Neural crest cell (in vitro differentiated cells): ENCODE results near the gene NR5A1. TPM values are rescaled to one million over a fixed set of nuclear protein-coding genes. Genes with fewer than 3 reads are reported as not detected.

Experiments used
- DNase-seq: peaks from one replicate; pipeline ENCODE4 v3.0.0; 2021; ENCODE audit warnings: low read depth, mixed read lengths, low spot score
- H3K27ac Mint-ChIP-seq: one replicate; pipeline ENCODE4 v1.8.0; 2021; ENCODE audit warnings: mild to moderate bottlenecking, mixed read lengths; ENCODE audit not compliant: unreplicated experiment
- H3K27me3 Mint-ChIP-seq: 2 replicates; pipeline ENCODE4 v1.8.0; 2021; ENCODE audit warnings: low read depth, mild to moderate bottlenecking, mixed read lengths
- H3K36me3 Mint-ChIP-seq: 2 replicates; pipeline ENCODE4 v1.8.0; 2021; ENCODE audit warnings: low read depth, mild to moderate bottlenecking, mixed read lengths
- H3K4me1 Mint-ChIP-seq: 2 replicates; pipeline ENCODE4 v1.8.0; 2021; ENCODE audit warnings: mixed read lengths
- H3K4me3 Mint-ChIP-seq: one replicate; pipeline ENCODE4 v1.8.0; 2021; ENCODE audit warnings: mild to moderate bottlenecking, mixed read lengths
- H3K9me3 Mint-ChIP-seq: 2 replicates; pipeline ENCODE4 v1.8.0; 2021; ENCODE audit warnings: mixed read lengths
- total RNA-seq: library from RNA; stranded (reverse); gene quantifications from 2 replicates; pipeline ENCODE4 v1.2.1, GENCODE V29; 2021
- TF ChIP-seq, protein P1 (sequence below): fragments of 200-600 bp; sonication (generic); conservative IDR thresholded peaks from 2 replicates; pipeline ENCODE4 v1.5.0; 2021; ENCODE audit warnings: antibody characterized with exemption, mild to moderate bottlenecking

NR5A1 gene
- total RNA-seq, 1 donor from 2014 or later, result 0.35 TPM

DNA sequence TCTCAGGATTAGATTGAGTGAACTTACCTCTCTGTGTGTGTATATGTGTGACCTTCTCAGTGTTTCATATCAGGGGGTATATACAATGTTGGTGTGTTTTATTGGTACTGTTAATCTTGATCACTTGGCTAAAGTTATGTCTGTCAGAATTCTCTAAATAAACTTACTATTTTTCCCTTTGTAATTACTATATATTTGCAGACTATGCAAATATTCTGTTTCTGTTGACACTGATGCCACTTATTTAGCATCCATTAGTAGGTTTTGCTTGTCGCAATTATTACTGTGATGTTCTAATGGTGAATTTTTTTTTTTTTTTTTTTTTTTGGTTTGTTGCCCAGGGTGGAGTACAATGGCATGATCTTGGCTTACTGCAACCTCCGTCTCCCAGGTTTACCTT lies 42.9 kb upstream of the NR5A1 start:
- no peak overlapping the region for H3K4me3 Mint-ChIP-seq
- TF ChIP-seq, protein P1, sequence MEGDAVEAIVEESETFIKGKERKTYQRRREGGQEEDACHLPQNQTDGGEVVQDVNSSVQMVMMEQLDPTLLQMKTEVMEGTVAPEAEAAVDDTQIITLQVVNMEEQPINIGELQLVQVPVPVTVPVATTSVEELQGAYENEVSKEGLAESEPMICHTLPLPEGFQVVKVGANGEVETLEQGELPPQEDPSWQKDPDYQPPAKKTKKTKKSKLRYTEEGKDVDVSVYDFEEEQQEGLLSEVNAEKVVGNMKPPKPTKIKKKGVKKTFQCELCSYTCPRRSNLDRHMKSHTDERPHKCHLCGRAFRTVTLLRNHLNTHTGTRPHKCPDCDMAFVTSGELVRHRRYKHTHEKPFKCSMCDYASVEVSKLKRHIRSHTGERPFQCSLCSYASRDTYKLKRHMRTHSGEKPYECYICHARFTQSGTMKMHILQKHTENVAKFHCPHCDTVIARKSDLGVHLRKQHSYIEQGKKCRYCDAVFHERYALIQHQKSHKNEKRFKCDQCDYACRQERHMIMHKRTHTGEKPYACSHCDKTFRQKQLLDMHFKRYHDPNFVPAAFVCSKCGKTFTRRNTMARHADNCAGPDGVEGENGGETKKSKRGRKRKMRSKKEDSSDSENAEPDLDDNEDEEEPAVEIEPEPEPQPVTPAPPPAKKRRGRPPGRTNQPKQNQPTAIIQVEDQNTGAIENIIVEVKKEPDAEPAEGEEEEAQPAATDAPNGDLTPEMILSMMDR, result no peak
- no peaks in the 10 kb centered on the region for H3K9me3 Mint-ChIP-seq
- no peak overlapping the region for H3K27ac Mint-ChIP-seq
- no peak for DNase-seq
- no peaks in the 10 kb centered on the region for H3K36me3 Mint-ChIP-seq
- no peaks in the 10 kb centered on the region for H3K27me3 Mint-ChIP-seq
- no peaks in the 10 kb centered on the region for H3K4me1 Mint-ChIP-seq

DNA sequence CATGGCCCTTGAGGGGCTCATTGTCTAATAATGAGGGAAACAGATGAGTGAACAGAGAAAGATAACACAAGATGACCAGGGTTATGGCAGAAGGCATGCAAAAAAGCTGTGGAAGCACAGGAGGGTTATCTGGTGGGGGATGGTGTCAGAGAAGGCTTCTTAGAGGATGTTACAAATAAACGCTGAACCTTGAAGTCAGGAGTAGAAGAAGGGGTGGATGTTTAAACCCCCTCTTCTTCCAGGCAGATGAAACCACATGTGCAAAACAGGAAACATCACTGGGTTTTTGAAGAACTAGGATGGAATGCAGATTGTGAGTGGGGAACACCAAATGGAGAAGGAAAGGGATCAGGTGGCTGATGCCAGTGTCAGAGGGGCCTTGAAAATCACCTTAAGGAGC lies 41.8 kb upstream of the NR5A1 start:
- Mint-ChIP-seq H3K4me3 (no peak overlapping the region), H3K9me3 (no peaks in the 10 kb centered on the region), H3K36me3 (no peaks in the 10 kb centered on the region), H3K27me3 (no peaks in the 10 kb centered on the region), H3K27ac (no peak overlapping the region), H3K4me1 (no peaks in the 10 kb centered on the region)
- TF ChIP-seq, protein P1, result no peak
- no peak for DNase-seq

- Mint-ChIP-seq H3K27me3 (no peaks in the 10 kb centered on the region), H3K9me3 (no peaks in the 10 kb centered on the region), H3K4me1 (no peaks in the 10 kb centered on the region), H3K4me3 (no peak overlapping the region), H3K36me3 (no peaks in the 10 kb centered on the region), H3K27ac (no peak overlapping the region)
- no peak for DNase-seq
- TF ChIP-seq, protein P1, result no peak
Measured at GRCh38 chr9:124544535-124544934, 37.3 kb upstream of the NR5A1 start.

GRCh38 chr9:124541824-124542223 lies 34.6 kb upstream of the NR5A1 start:
- Mint-ChIP-seq H3K27ac (no peak overlapping the region), H3K4me3 (no peak overlapping the region), H3K9me3 (no peaks in the 10 kb centered on the region), H3K4me1 (no peaks in the 10 kb centered on the region), H3K27me3 (no peaks in the 10 kb centered on the region), H3K36me3 (no peaks in the 10 kb centered on the region)
- no peak for DNase-seq
- TF ChIP-seq, protein P1, result no peak

- no peaks in the 10 kb centered on the region for H3K27me3 Mint-ChIP-seq
- TF ChIP-seq, protein P1, result no peak
- H3K27ac Mint-ChIP-seq, result no peak overlapping the region
Measured at GRCh38 chr9:124537926-124538325, 30.7 kb upstream of the NR5A1 start.

DNA sequence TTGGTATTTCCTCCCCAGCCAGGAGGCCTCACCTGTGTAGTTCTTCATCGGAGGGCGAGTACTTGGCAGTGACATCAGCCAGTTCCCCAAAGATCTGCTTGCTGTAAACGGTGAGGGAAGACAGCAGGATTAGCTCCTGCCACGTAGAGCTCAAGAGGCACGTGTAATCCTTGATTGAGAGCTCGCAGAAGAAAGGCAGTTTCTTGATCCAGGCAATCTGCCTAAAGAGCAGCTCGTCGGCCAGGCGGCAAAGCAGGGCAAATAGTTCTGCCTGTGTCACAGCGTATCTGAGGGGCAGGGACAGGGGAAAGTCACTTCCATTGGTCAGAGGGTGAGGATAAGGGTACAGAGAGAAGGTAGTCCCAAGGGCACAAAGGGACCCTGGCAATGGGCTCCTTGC lies 28.6 kb upstream of the NR5A1 start:
- no peak overlapping the region for H3K4me3 Mint-ChIP-seq
- no peaks in the 10 kb centered on the region for H3K27me3 Mint-ChIP-seq
- peak overlapping the region; percentile 75 for H3K27ac Mint-ChIP-seq
- no peaks in the 10 kb centered on the region for H3K4me1 Mint-ChIP-seq
- TF ChIP-seq, protein P1, result no peak
- no peaks in the 10 kb centered on the region for H3K9me3 Mint-ChIP-seq
- no peaks in the 10 kb centered on the region for H3K36me3 Mint-ChIP-seq
- no peak for DNase-seq

More at GRCh38 chr9:124537926-124538325, 30.7 kb upstream of the NR5A1 start:
- Mint-ChIP-seq H3K36me3 (no peaks in the 10 kb centered on the region), H3K9me3 (no peaks in the 10 kb centered on the region), H3K4me1 (no peaks in the 10 kb centered on the region), H3K4me3 (no peak overlapping the region)
- no peak for DNase-seq
